Colonic mucosa (tissue), 4 donors: ENCODE data around the gene ABLIM1. TPM values are rescaled to one million over a fixed set of nuclear protein-coding genes. Genes with fewer than 3 reads are reported as not detected.

ENCODE experiments used
- DNase-seq: peaks from one replicate; pipeline ENCODE4 v3.0.0-alpha.2; 2020
- H3K27ac ChIP-seq: fragments of 200-600 bp; one replicate; pipeline ENCODE4 v1.8.0; 2021
- H3K27me3 ChIP-seq: fragments of 200-600 bp; one replicate; pipeline ENCODE4 v1.8.0; 2021
- H3K36me3 ChIP-seq: fragments of 200-600 bp; one replicate; pipeline ENCODE4 v1.8.0; 2021
- H3K4me1 ChIP-seq: fragments of 200-600 bp; one replicate; pipeline ENCODE4 v1.8.0; 2021; ENCODE audit warnings: mild to moderate bottlenecking
- H3K4me3 ChIP-seq: fragments of 200-600 bp; one replicate; pipeline ENCODE4 v1.8.0; 2021
- H3K9ac ChIP-seq, 2 donors: one replicate each; pipeline ENCODE4 v1.7.0; 2013; ENCODE audit warnings: control low read depth in 2 of 2, low read depth in 2 of 2, low read length in 2 of 2
- H3K9me3 ChIP-seq: fragments of 200-600 bp; one replicate; pipeline ENCODE4 v1.8.0; 2021
- intact Hi-C: fragments of 100-400 bp; cut with DNase I; formaldehyde crosslinking; loops from one replicate; pipeline ENCODE4 v1.14.1; 2022
- total RNA-seq, 2 donors: library from RNA; stranded (reverse); fragmentation: NEBNext Ultra II Directional in 1 of 2; extraction: Animal tissue kit (Norgen Biotek cat#: 25700) in 1 of 2; gene quantifications; one replicate each; pipeline ENCODE4 v1.2.1, GENCODE V29; 2021
- TF ChIP-seq, protein P1 (sequence below): fragments of 200-600 bp; IDR thresholded peaks from one replicate; pipeline ENCODE4 v1.8.0; 2022; ENCODE audit warnings: antibody characterized with exemption, mild to moderate bottlenecking
- donor health status: healthy.
- donor health status: DM: no; HTN: no; CAD: no.
- donor health status: DM: no; HTN: no; CAD: no.

The ABLIM1 gene
- total RNA-seq, 2 donors from 2014 or later: 118 to 131 TPM

DNA sequence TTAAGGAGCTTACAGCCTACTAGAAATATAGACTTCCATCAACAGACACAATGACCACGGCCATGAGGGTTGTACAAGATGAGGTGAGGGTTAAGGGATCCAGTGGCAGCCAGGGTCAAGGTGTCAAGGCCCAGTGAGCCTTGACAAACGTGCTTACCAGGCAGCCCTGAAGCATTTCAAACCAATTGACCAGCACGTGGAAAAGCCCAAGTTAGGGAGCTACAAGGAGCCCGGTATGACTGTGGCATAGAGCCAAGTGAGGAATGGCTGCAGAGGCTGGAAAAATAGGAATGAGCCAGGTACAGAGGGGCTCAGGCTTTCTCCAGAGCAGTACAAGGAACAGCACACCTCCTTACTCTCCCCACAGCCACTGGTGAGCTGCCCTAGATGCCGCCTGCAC is 266.5 kb downstream of the ABLIM1 start:
- DNase-seq: no peak
- Histone ChIP-seq H3K27me3 (no peaks in the 10 kb centered on the region), H3K36me3 (no peaks in the 10 kb centered on the region), H3K4me3 (no peak overlapping the region), H3K27ac (no peak overlapping the region), H3K9ac (no peak overlapping the region), H3K9me3 (no peaks in the 10 kb centered on the region), H3K4me1 (no peaks in the 10 kb centered on the region)
- TF ChIP-seq, protein P1, sequence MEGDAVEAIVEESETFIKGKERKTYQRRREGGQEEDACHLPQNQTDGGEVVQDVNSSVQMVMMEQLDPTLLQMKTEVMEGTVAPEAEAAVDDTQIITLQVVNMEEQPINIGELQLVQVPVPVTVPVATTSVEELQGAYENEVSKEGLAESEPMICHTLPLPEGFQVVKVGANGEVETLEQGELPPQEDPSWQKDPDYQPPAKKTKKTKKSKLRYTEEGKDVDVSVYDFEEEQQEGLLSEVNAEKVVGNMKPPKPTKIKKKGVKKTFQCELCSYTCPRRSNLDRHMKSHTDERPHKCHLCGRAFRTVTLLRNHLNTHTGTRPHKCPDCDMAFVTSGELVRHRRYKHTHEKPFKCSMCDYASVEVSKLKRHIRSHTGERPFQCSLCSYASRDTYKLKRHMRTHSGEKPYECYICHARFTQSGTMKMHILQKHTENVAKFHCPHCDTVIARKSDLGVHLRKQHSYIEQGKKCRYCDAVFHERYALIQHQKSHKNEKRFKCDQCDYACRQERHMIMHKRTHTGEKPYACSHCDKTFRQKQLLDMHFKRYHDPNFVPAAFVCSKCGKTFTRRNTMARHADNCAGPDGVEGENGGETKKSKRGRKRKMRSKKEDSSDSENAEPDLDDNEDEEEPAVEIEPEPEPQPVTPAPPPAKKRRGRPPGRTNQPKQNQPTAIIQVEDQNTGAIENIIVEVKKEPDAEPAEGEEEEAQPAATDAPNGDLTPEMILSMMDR: no peak
- intact Hi-C loops: no loop called here

- intact Hi-C loops: no loop called here
- TF ChIP-seq, protein P1: no peak
- no peaks in the 10 kb centered on the region for H3K9me3 ChIP-seq
- no peaks in the 10 kb centered on the region for H3K36me3 ChIP-seq
- no peak overlapping the region for H3K4me3 ChIP-seq
- H3K4me1 ChIP-seq: no peaks in the 10 kb centered on the region
- H3K27ac ChIP-seq: no peak overlapping the region
- DNase-seq: no peak
- no peak overlapping the region for H3K9ac ChIP-seq
- H3K27me3 ChIP-seq: no peaks in the 10 kb centered on the region
Measured at GRCh38 chr10:114389426-114389825, 268.6 kb downstream of the ABLIM1 start.

GRCh38 chr10:114388275-114388674 is 269.8 kb downstream of the ABLIM1 start:
- Histone ChIP-seq H3K4me3 (no peak overlapping the region), H3K9ac (no peak overlapping the region), H3K27ac (no peak overlapping the region), H3K9me3 (no peaks in the 10 kb centered on the region), H3K36me3 (no peaks in the 10 kb centered on the region), H3K27me3 (no peaks in the 10 kb centered on the region), H3K4me1 (no peaks in the 10 kb centered on the region)
- TF ChIP-seq, protein P1: no peak
- intact Hi-C loops: no loop called here
- no peak for DNase-seq

GRCh38 chr10:114387784-114388183 is 270.3 kb downstream of the ABLIM1 start:
- TF ChIP-seq, protein P1: no peak
- no peaks in the 10 kb centered on the region for H3K36me3 ChIP-seq
- no peaks in the 10 kb centered on the region for H3K4me1 ChIP-seq
- H3K9ac ChIP-seq: no peak overlapping the region
- intact Hi-C loops: no loop called here
- DNase-seq: no peak
- no peaks in the 10 kb centered on the region for H3K9me3 ChIP-seq
- no peak overlapping the region for H3K4me3 ChIP-seq
- H3K27ac ChIP-seq: no peak overlapping the region
- no peaks in the 10 kb centered on the region for H3K27me3 ChIP-seq

GRCh38 chr10:114386452-114386851 is 271.6 kb downstream of the ABLIM1 start:
- Histone ChIP-seq H3K9me3 (no peaks in the 10 kb centered on the region), H3K27me3 (no peaks in the 10 kb centered on the region), H3K4me1 (no peaks in the 10 kb centered on the region), H3K27ac (no peak overlapping the region), H3K4me3 (no peak overlapping the region), H3K36me3 (no peaks in the 10 kb centered on the region), H3K9ac (no peak overlapping the region)
- no peak for DNase-seq
- intact Hi-C loops: no loop called here
- TF ChIP-seq, protein P1: no peak

GRCh38 chr10:114385557-114385956 is 272.5 kb downstream of the ABLIM1 start:
- H3K36me3 ChIP-seq: no peaks in the 10 kb centered on the region
- intact Hi-C loops: no loop called here
- DNase-seq: no peak
- no peaks in the 10 kb centered on the region for H3K9me3 ChIP-seq
- H3K4me3 ChIP-seq: no peak overlapping the region
- no peaks in the 10 kb centered on the region for H3K4me1 ChIP-seq
- H3K27me3 ChIP-seq: no peaks in the 10 kb centered on the region
- H3K9ac ChIP-seq: no peak overlapping the region
- H3K27ac ChIP-seq: no peak overlapping the region
- TF ChIP-seq, protein P1: no peak
